GM18519 (cell line): ENCODE results near the gene FRYL.
"Not testable (repeated sequence)": the region's sequence is repeated elsewhere in the genome, so short reads cannot be mapped to it uniquely, and the experiment has no call there.

Experiments used
- ATAC-seq: cut with Tn5 transposase; IDR thresholded peaks from one replicate; pipeline ENCODE4 v1.9.1; 2021; ENCODE audit warnings: mild to moderate bottlenecking, moderate library complexity; ENCODE audit not compliant: unreplicated experiment, low FRiP score

The FRYL gene

DNA sequence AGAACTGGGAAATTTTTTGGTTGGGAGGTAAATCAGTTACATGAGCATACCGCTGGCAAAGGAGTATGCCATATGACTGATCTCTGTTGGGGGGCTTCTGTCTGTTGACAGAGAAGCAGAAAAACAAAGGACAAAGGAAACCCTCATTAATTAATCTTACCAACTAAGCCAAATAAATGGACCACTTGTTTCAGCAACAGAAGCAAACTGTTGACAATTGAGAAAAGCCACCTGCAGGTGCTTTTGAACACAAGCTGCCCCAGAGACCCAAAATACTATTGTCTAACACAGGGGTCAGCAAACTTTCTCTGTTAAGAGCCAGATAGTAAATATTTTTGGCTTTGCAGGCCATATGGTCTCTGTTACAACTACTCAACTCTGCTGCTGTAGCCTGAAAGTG is 7.0 kb upstream of the FRYL start:
- ATAC-seq, result no peak

DNA sequence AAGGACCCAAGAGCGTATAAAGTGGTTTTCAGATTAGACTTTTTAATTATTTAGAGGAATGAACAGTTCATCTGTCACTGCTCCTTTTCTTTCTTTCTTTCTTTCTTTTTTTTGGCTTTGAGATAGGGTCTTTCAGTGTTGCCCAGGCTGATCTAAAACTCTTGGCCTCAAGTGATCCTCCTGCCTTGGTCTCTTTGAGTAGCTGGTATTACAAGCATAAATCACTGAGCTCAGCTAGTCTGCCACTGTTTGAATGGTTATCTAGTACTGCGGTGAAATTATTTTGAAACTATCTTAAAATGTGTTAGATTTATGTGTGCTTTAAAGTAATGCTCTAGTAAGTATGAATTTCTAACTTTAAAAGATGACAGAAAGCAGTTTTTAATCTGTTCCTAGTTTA is 6.5 kb upstream of the FRYL start:
- ATAC-seq, result no peak

DNA sequence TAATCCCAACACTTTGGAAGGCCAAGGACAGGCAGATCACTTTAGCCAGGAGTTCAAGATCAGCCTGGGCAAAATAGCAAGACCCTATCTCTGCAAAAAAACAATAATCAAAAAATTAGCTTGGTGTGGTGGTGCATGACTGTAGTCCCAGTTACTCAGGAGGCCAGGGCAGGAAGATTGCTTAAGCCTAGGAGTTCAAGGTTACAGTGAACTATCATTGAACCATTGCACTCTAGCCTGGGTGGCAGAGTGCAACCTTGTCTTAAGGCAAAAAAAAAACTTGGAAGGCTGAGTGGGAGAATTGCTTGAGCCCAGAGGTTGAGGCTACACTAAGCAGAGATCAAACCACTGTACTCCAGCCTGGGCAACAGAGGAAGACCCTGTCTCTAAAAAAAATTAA is 5.2 kb upstream of the FRYL start:
- ATAC-seq, result no peak

DNA sequence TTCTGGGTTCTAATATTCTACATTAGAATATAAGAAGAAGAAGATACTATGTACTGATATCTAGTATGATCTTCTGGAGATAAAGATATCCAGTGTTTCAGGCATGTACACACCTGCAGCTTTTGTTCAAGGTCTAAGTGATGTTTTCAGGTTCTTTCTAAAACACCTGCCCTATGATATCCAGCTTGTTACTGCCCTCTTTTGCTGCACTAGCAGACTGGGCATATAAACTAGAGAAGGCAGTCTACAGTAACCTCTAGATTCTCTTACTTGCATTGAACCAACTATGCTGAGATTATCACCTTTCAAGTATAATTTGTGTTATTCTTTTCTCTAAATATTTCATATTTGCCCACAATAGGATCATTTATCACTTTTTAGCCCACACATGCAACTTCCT is 1.9 kb upstream of the FRYL start:
- ATAC-seq, result no peak

GRCh38 chr4:48780865-48781214 is 761 bp upstream of the FRYL start:
- ATAC-seq, result no peak

DNA sequence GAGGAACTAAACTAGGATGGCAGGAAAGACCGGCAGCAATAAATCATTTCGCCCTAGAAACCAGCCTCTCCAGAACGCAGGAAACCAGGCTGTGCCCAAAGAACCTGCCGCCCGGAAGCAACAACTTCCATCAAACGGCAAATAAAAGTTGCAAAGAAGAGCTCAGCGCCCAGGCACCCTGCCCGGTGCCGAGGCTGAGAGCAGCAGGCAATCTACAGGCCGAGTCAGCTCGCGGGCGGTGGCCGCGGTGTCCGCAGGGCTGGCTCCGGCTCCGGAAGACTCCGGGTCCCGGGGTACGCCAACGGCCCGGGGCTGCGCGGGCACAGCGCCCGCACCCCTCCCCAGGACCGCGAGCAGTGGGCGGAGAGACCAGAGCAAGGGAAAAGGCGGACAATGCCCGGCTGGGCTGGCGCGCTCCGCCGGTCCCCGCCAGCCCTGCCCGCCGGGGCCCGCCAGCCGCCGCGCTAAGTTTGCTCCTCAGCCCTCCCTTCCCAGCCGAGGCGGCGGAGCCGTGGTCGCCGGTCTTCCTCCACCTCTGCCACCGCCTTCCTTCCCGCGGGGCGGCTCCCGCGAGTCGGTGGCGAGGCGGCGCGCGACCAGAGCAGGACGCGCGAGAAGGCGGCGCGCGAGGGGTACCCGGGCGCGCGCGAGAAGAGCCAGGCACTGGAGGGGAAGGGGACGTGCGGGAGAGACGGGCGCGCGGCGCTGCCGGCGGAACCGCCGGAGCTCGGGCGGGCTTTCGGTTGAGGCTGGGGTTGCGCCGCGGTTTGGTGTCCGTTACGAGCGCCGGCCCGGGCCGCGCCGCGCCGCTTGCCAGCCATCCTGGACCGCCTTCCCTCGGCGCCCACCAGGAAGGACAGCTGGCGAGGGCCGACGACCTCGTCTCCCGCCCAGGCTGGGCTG is 733 bp downstream of the FRYL start:
- ATAC-seq, result peak; percentile 37

DNA sequence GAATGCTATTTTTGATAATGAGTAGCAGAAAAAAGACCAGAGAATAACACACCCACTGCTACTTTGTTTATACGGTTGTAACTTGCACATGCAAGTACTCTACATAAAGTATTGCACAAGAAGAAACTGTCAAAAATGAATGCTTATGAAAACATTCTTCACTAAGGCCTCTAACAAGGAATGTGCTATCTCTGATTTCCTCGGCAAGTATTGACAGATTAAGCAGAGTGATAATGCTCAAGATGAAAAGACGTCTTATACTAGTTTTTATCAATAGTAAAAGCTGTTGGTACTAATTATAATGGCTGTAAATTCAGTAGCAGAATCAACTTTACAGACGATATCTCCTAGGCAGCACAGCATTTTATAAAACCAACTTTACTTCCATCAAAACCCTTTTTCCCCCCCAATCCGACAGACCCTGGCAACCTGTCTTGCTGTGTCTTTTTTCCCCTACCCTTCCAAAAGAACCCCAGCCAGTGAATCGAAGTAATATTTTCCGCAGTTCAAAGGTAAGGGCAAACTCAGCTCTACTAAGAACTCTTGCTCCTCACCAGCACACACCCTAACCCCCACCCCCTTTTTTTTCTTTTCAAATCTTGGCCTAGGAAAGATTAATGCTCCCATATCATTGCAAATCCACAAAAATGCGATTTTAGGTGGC is 1.5 kb downstream of the FRYL start:
- ATAC-seq, result no peak

DNA sequence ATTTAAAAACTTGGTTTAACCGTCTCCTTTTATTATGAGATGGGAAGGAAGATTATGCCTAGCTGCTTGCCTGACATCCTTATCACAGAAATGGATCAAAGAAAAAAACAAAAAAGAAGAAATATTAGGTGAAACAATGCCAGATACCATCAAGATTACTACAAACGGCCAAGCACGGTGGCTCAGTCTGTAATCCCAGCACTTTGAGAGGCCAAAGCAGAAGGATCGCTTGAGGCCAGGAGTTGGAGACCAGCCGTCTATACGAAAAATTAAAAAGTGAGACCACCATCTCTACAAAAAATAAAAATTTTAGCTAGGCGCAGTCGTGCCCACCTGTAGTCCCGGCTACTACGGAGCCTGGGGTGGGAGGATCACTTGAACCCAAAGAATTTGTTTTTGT is 2.3 kb downstream of the FRYL start:
- ATAC-seq, result no peak

- ATAC-seq, result no peak
These were observed 5.0 kb downstream of the FRYL start for GRCh38 chr4:48774760-48775710.

DNA sequence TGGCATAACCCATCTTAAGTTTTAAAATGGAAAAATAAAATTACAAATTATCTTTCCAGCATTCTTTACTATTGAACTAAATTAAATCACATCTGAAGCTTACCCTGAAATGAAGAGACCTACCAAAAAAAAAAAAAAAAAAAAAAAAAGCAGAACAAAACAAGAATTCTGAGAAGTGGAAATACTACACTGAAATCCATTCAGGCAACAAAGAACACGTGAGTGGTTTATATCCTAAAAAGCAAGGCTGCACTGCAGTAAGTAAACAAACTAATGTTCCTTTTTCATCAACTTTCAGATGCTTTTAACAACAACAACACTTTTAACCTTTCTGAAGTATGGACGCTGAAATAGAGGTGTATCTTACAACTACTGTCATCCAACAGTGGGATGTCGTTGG is 7.5 kb downstream of the FRYL start:
- ATAC-seq, result no peak

- ATAC-seq, result no peak
These were observed 12.8 kb downstream of the FRYL start for GRCh38 chr4:48767055-48767929.

GRCh38 chr4:48766131-48766792 is 13.8 kb downstream of the FRYL start:
- ATAC-seq, result no peak

DNA sequence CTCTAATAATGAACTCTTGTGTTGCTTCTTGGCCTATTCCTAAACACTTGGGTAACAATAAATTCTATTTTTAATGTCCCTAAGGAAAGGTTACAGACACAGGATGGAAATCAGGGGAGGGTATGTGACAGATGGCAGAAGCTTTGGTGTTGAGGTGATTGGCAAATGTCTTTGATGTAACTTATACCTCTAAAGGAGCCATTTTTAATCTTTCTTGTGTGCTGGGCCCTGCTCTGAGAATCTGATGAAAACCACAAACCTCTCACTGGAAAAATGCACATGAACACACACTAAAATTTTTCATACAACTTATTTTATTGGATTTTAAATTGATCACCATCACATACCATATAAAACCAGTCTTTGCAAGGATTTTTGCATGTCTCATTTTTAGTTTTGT is 17.7 kb downstream of the FRYL start:
- ATAC-seq, result no peak

DNA sequence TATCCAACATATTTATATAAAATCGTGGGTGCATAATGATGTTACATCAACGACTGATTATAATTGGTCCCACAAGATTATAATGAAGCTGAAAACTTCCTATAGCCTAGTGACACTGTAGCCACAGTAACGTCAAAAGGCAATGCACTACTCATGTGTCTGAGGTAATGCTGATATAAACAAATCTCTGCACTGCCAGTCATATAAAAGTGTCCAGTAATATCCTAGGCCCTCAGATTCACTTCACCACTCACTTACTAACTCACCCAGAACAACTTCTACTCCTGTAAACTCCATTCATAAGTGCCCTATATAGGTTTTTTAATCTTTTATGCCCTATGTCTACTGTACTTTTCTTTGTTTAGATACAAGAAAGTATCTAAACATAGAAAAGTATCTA is 18.8 kb downstream of the FRYL start:
- ATAC-seq, result no peak

GRCh38 chr4:48758703-48759102 is 21.4 kb downstream of the FRYL start:
- not testable (repeated sequence) for ATAC-seq

GRCh38 chr4:48756689-48757220 is 23.3 kb downstream of the FRYL start:
- ATAC-seq, result no peak

- ATAC-seq, result no peak
These were observed 24.8 kb downstream of the FRYL start for GRCh38 chr4:48755281-48755680.

DNA sequence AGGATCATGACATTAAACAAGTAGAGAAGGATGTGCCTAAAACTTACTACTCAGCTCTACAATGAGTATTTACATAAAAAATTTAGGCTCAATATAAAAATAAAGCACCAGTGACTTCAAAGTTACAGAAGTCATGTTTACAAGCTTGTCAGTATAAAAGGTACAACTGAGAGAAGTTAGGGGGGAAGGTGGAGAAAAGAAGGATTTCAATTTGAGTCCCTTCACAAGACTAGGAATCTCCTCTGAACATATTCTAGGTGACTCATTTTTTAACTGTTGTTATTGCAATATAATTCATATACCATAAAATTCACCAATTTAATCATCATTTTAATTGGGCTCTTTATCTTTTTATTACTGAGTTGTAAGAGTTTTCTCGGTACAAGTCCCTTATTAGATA is 26.9 kb downstream of the FRYL start:
- ATAC-seq, result no peak

DNA sequence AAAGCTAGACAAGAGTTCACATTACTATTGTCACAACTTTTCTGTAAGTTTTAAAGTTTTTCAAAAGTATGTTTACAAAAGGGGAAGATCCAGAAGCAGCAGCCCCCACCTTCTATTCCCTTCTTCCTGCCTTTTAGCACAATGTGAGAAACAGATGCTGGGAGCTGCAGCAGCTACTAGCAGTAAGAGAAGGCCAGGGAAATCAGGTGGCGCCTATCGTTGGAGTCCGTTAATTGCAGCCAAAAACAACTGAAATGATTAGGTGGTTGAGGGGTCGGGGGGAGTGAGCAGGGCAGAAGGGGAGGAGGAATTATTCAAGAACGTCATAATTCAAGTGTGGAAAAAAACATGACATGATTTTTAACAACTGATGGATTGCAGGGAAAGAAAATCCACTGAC is 27.4 kb downstream of the FRYL start:
- no peak for ATAC-seq
